KMS-11 (cell line): ENCODE measurements around the gene DDC.

Experiments used
- H2AFZ ChIP-seq: fragments of 200-600 bp; sonication (generic); 2 replicates; pipeline ENCODE4 v1.6.1; 2016; ENCODE audit warnings: antibody characterized with exemption, mixed run types, low read depth
- H3K27ac ChIP-seq: fragments of 200-600 bp; sonication (generic); 2 replicates; pipeline ENCODE4 v1.6.1; 2016; ENCODE audit warnings: mild to moderate bottlenecking, mixed run types
- H3K27me3 ChIP-seq: fragments of 200-600 bp; sonication (generic); 2 replicates; pipeline ENCODE4 v1.6.1; 2017; ENCODE audit warnings: mild to moderate bottlenecking, low read depth, mixed run types, moderate library complexity; ENCODE audit not compliant: insufficient read depth
- H3K36me3 ChIP-seq: fragments of 200-600 bp; sonication (generic); 2 replicates; pipeline ENCODE4 v1.6.1; 2017; ENCODE audit warnings: mild to moderate bottlenecking, mixed run types; ENCODE audit not compliant: insufficient read depth
- H3K4me1 ChIP-seq: fragments of 200-600 bp; sonication (generic); 2 replicates; pipeline ENCODE4 v1.6.1; 2016; ENCODE audit warnings: mild to moderate bottlenecking, low read depth, mixed run types; ENCODE audit not compliant: poor library complexity, severe bottlenecking
- H3K4me2 ChIP-seq: fragments of 200-600 bp; sonication (generic); 2 replicates; pipeline ENCODE4 v1.7.0; 2016; ENCODE audit warnings: mild to moderate bottlenecking, mixed run types
- H3K4me3 ChIP-seq: fragments of 200-600 bp; sonication (generic); IDR thresholded peaks from 2 replicates; pipeline ENCODE4 v1.6.1; 2017; ENCODE audit warnings: low read depth, low read length, mixed read lengths; ENCODE audit not compliant: insufficient read depth
- H3K79me2 ChIP-seq: fragments of 200-600 bp; sonication (generic); 2 replicates; pipeline ENCODE4 v1.6.1; 2016; ENCODE audit warnings: low read depth, mixed run types; ENCODE audit not compliant: insufficient read depth
- H3K9ac ChIP-seq: fragments of 200-600 bp; sonication (generic); 2 replicates; pipeline ENCODE4 v1.6.1; 2016; ENCODE audit warnings: mild to moderate bottlenecking, mixed run types
- H4K20me1 ChIP-seq: fragments of 200-600 bp; sonication (generic); 2 replicates; pipeline ENCODE4 v1.6.1; 2016; ENCODE audit warnings: mild to moderate bottlenecking, mixed run types; ENCODE audit not compliant: insufficient read depth
- CTCF ChIP-seq: fragments of 200-600 bp; sonication (generic); conservative IDR thresholded peaks from 2 replicates; pipeline ENCODE4 v1.6.1; 2017; ENCODE audit warnings: low read depth, mild to moderate bottlenecking, antibody characterized with exemption, low read length, moderate library complexity, mixed read lengths

Gene DDC

DNA sequence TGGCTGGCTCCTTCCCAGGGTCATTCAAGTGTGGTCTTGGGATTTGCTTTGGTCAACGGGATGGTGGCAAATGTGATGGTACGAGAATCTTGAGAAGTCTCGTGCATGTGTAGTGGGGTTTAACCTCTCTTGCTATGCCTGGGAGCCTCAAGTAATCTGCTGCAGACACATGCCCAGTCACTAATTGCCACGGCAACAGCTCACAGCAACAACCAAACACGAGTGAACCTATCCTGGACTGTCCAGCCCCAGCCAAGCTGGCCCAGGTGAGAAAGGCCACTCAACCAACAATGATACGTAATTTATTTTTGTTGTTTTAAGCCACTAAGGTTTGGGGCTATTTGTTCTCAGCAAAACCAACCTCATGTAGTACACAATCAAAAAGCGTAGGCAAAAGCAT, 38.1 kb upstream of the DDC start:
- Histone ChIP-seq H4K20me1 (no peaks in the 10 kb centered on the region), H3K36me3 (no peaks in the 10 kb centered on the region), H3K4me1 (peaks cover 10% of the 10 kb centered on the region), H3K79me2 (no peaks in the 10 kb centered on the region), H3K27ac (no peak overlapping the region), H3K9ac (no peak overlapping the region), H3K27me3 (no peaks in the 10 kb centered on the region), H3K4me2 (no peak overlapping the region), H2AFZ (no peak overlapping the region), H3K4me3 (no peak overlapping the region)
- no peak for TF ChIP-seq CTCF

DNA sequence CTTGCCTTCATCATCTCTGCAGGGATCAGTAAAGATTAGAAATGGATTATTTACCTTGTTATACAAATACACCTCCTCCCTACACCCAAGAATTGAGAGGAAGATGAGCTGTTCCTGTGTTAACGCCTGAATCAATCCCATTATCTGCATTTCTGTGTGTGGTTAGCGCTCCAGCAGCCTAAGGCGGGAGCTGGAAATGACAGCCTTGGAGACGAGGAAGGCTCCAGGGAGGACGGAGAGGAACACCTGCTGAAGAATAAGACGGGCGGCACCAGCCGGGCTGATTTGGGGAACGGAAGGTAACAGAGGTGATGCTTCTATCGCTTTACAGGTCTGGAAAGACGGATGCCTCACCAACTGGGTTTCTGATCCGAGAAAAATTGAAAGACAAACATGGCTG, 34.2 kb upstream of the DDC start:
- no peak overlapping the region for H3K4me2 ChIP-seq
- H3K36me3 ChIP-seq = no peaks in the 10 kb centered on the region
- H2AFZ ChIP-seq = no peak overlapping the region
- H3K27me3 ChIP-seq = no peaks in the 10 kb centered on the region
- no peak overlapping the region for H3K27ac ChIP-seq
- TF ChIP-seq CTCF = no peak
- no peak overlapping the region for H3K4me3 ChIP-seq
- no peaks in the 10 kb centered on the region for H3K79me2 ChIP-seq
- no peaks in the 10 kb centered on the region for H4K20me1 ChIP-seq
- no peak overlapping the region for H3K9ac ChIP-seq
- peaks cover 25% of the 10 kb centered on the region for H3K4me1 ChIP-seq

GRCh38 chr7:50598460-50599343, 33.5 kb upstream of the DDC start:
- Histone ChIP-seq H2AFZ (no peak overlapping the region), H3K27ac (no peak overlapping the region), H3K9ac (no peak overlapping the region), H3K4me2 (no peak overlapping the region), H3K4me3 (no peak overlapping the region), H3K4me1 (peaks cover 32% of the 10 kb centered on the region), H3K27me3 (no peaks in the 10 kb centered on the region), H4K20me1 (no peaks in the 10 kb centered on the region), H3K79me2 (no peaks in the 10 kb centered on the region), H3K36me3 (no peaks in the 10 kb centered on the region)
- no peak for TF ChIP-seq CTCF

GRCh38 chr7:50596484-50596883, 31.3 kb upstream of the DDC start:
- H3K27ac ChIP-seq = no peak overlapping the region
- no peak overlapping the region for H2AFZ ChIP-seq
- peaks cover 36% of the 10 kb centered on the region for H3K4me1 ChIP-seq
- no peaks in the 10 kb centered on the region for H3K36me3 ChIP-seq
- H3K27me3 ChIP-seq = no peaks in the 10 kb centered on the region
- no peaks in the 10 kb centered on the region for H3K79me2 ChIP-seq
- no peak overlapping the region for H3K9ac ChIP-seq
- H4K20me1 ChIP-seq = no peaks in the 10 kb centered on the region
- no peak overlapping the region for H3K4me3 ChIP-seq
- no peak overlapping the region for H3K4me2 ChIP-seq
- no peak for TF ChIP-seq CTCF
